Measurements from ENCODE around the gene EVX2. TPM values are rescaled to one million over a fixed set of nuclear protein-coding genes. Genes with fewer than 3 reads are reported as not detected.

Gene EVX2
- total RNA-seq, 2 donors from 2014 or later, result not detected

DNA sequence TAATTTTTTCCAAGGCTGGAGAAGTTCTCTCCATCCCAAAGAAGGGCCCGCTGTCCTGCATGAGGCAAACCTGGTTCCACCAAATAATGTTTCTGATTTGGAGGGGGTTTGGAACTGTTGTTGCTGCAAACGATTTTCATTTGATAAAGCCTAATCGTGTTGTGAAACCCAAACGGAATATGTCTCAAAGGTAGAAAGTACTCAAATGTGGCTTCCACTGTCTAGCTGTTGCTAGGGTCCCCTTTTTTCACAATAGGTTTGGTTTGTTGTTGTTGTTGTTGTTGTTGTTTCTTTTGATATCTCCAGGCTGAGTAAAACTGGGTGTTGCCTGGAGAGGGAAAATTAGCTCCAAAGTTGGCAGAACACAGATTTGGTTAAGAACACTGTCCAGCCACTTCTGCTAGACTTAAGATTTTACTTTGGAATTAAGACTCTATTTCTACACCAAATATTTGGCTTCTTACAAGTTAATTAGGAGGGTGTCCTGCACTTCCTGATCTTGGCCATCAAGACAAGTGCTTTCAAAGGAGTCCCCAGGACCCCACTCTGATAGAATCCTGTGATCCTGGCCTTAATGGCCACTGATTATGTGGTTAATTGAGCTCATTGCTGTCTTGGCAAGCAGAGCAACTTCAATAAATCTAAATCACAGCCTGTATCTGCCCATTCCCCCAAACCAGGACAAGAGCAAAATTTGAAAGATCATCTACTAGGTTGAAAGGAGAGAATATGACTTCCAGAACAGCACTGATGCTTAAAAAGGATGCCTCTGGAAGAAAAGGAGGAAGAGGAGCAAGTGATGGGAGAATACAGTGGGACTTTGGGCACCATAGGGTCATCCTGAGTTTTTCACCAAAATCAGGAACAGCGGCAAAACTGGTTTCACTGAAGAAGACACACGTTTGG, 5.4 kb upstream of the EVX2 start:
- no peak overlapping the region for H3K27ac ChIP-seq
- TF ChIP-seq, protein P1, sequence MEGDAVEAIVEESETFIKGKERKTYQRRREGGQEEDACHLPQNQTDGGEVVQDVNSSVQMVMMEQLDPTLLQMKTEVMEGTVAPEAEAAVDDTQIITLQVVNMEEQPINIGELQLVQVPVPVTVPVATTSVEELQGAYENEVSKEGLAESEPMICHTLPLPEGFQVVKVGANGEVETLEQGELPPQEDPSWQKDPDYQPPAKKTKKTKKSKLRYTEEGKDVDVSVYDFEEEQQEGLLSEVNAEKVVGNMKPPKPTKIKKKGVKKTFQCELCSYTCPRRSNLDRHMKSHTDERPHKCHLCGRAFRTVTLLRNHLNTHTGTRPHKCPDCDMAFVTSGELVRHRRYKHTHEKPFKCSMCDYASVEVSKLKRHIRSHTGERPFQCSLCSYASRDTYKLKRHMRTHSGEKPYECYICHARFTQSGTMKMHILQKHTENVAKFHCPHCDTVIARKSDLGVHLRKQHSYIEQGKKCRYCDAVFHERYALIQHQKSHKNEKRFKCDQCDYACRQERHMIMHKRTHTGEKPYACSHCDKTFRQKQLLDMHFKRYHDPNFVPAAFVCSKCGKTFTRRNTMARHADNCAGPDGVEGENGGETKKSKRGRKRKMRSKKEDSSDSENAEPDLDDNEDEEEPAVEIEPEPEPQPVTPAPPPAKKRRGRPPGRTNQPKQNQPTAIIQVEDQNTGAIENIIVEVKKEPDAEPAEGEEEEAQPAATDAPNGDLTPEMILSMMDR (IDR thresholded peaks at IDR 0.05), result no peak
- no peak for DNase-seq (ENCODE audit: low spot score)
- no peak overlapping the region for H3K4me3 ChIP-seq
- no peaks in the 10 kb centered on the region for H3K36me3 ChIP-seq
- H3K4me1 ChIP-seq, result peaks cover 0 to 40% of the 10 kb centered on the region in 2 donors
- peaks cover 60 to 81% of the 10 kb centered on the region in 2 donors for H3K27me3 ChIP-seq
- no peaks in the 10 kb centered on the region for H3K9me3 ChIP-seq

DNA sequence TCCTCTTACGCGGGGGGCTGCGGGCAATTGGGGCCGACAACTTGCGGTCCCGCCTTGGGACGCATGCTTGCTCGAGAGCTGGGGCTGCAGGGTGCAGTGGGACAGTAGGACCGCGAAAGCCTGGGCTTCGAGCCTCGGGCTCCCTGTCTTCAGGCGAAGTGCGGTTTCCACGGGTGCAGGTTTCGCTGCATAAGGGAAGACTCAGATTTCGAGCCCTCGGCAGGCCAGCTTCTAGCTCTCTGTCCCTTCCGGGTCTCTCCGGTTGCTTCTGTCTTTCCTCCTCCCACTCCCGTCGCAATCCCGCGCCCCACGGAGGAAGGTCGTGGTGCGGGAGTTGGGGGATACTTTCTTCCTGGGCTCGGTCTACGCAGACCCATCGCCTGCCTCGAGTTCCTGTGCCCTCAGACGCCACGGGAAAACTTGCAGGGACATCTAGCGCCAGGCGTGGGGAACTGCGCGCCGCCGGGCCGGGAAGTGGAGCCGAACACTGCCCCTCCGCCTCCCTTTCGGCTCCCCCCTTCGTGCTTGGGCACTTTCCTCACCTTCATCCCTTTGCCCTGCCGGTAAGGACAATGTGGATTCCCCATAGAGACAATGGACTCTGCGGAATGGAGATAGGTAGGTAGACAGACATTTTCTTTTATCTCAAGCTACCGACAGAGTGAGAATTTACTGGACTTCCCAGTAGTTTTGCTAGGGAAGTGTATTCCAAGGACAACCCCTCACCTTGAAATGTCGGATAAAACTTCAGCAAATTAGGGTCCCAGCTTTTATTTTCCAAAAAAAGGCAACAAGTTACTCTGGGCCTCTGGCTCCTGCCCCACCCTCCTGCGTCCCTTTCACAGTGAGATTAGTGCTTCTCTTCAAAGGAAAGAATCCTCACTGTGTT, 4.5 kb upstream of the EVX2 start:
- Histone ChIP-seq H3K4me1 (peaks cover 0 to 42% of the 10 kb centered on the region in 2 donors), H3K27me3 (peaks cover 52 to 81% of the 10 kb centered on the region in 2 donors), H3K27ac (no peak overlapping the region), H3K4me3 (peak overlapping the region in 1 of 2 donors; percentile 33), H3K9me3 (no peaks in the 10 kb centered on the region), H3K36me3 (no peaks in the 10 kb centered on the region)
- TF ChIP-seq, protein P1 (IDR thresholded peaks at IDR 0.05), result peak; percentile 74 to 85
- no peak for DNase-seq (ENCODE audit: low spot score)

DNA sequence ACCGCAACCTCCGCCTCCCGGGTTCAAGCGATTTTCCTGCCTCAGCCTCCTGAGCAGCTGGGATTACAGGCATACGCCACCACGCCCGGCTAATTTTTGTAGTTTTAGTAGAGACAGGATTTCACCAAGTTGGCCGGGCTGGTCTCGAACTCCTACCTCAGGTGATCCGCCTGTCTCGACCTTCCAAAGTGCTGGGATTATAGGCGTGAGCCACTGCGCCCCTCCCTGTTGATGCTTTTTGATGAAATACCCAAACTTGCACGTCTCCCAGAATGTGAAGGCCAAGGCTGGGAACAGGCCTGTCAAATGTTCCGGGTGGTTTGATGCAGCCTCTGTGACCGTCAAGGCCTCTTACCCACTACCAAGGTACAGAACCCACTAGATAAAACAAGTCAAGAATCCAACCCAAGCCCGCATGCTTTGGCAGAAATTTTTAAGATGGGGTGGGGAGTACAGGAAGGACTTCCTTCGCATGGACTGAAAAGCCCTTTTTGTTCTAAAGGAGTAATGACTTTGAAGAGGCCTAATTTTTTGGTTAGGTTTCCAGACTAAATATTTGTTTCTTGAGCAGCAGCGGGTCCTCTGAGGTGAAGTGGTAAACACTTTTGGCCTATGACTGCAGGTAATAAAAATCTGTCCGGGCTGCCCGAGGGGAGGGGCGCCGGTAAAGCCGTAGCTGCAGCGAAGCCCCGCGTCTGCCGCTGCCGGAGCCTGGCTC, 3.7 kb upstream of the EVX2 start:
- Histone ChIP-seq H3K4me1 (peaks cover 0 to 40% of the 10 kb centered on the region in 2 donors), H3K27me3 (peaks cover 56 to 81% of the 10 kb centered on the region in 2 donors), H3K9me3 (no peaks in the 10 kb centered on the region), H3K4me3 (peak overlapping the region in 1 of 2 donors; percentile 33), H3K36me3 (no peaks in the 10 kb centered on the region), H3K27ac (no peak overlapping the region)
- no peak for DNase-seq (ENCODE audit: low spot score)
- TF ChIP-seq, protein P1 (IDR thresholded peaks at IDR 0.05), result no peak

DNA sequence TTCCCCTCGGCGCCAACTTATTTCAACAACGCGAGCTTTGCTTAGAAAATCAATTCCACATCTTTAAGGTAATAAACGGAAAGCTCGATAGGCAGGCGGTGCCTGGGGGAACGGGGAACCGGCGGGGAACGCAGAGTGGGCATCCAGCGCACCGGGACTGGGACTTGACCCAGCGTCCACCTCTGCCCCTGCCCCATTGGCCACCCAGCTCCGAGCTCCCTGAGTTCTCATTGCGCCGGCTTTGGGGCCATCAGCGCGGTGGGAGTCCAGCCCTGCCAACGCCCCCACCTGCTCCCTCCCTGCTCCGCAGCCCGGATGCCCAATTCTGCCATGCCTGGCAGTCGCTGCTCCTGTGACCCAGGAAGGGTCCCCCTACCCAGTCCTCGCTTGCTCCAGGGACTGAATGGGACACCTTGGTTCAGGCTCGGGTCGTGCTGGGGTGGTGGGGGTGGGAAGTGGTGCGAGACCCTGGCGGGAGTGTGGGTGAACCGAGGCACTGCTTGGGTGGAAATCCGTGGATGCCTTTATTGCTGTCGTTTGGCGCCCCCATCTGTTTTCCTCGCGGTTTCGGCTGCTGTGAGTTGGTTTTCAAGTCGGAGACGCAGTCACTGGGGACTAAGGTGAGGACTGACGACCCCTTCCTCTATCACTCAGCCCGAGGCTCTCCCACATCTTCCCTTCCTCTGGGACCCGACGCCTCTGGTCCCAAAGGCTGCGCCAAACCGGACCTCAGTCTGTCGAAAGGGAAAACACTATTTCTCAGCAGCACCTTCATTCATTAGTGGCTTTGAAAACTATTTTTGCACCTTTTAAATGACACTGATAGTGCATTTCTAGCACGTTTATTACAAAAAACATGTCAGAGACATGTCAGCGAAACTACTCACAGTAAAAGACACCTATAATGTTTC, 2.4 kb upstream of the EVX2 start:
- peaks cover 56 to 83% of the 10 kb centered on the region in 2 donors for H3K27me3 ChIP-seq
- H3K36me3 ChIP-seq, result no peaks in the 10 kb centered on the region
- H3K4me3 ChIP-seq, result no peak overlapping the region
- TF ChIP-seq, protein P1 (IDR thresholded peaks at IDR 0.05), result peak in 1 of 2 donors; percentile 67
- H3K4me1 ChIP-seq, result peaks cover 0 to 36% of the 10 kb centered on the region in 2 donors
- no peak for DNase-seq (ENCODE audit: low spot score)
- no peaks in the 10 kb centered on the region for H3K9me3 ChIP-seq
- H3K27ac ChIP-seq, result no peak overlapping the region

All from right atrium auricular region (tissue), 2 donors.